HG03045 (cell line): ENCODE results near the gene ACTG2.
"Not testable (repeated sequence)": the region's sequence is repeated elsewhere in the genome, so short reads cannot be mapped to it uniquely, and the experiment has no call there.

ENCODE experiments used
- ATAC-seq: cut with Tn5 transposase; IDR thresholded peaks from one replicate; pipeline ENCODE4 v1.9.1; 2021; ENCODE audit warnings: mild to moderate bottlenecking, moderate library complexity; ENCODE audit not compliant: unreplicated experiment

Gene ACTG2

GRCh38 chr2:73891276-73891901 is 1.4 kb upstream of the ACTG2 start:
- ATAC-seq, result no peak

GRCh38 chr2:73893764-73894474 is 1.1 kb downstream of the ACTG2 start:
- ATAC-seq, result no peak

- no peak for ATAC-seq
Measured at GRCh38 chr2:73894475-73894850, 1.7 kb downstream of the ACTG2 start.

- no peak for ATAC-seq
Measured at GRCh38 chr2:73894877-73895276, 2.1 kb downstream of the ACTG2 start.

GRCh38 chr2:73895473-73895872 is 2.7 kb downstream of the ACTG2 start:
- ATAC-seq, result no peak

- ATAC-seq, result no peak
Measured at GRCh38 chr2:73896362-73897239, 3.8 kb downstream of the ACTG2 start.

GRCh38 chr2:73897240-73897583 is 4.4 kb downstream of the ACTG2 start:
- ATAC-seq, result no peak

- no peak for ATAC-seq
Measured at GRCh38 chr2:73897934-73898333, 5.1 kb downstream of the ACTG2 start.

- no peak for ATAC-seq
Measured at GRCh38 chr2:73899801-73900336, 7.1 kb downstream of the ACTG2 start.

GRCh38 chr2:73901143-73901542 is 8.3 kb downstream of the ACTG2 start:
- ATAC-seq, result no peak

- ATAC-seq, result no peak
Measured at GRCh38 chr2:73902284-73902683, 9.5 kb downstream of the ACTG2 start.

GRCh38 chr2:73903313-73903712 is 10.5 kb downstream of the ACTG2 start:
- ATAC-seq, result no peak

GRCh38 chr2:73903949-73904613 is 11.3 kb downstream of the ACTG2 start:
- not testable (repeated sequence) for ATAC-seq

- ATAC-seq, result no peak
Measured at GRCh38 chr2:73904952-73905351, 12.1 kb downstream of the ACTG2 start.

GRCh38 chr2:73906847-73907505 is 14.2 kb downstream of the ACTG2 start:
- no peak for ATAC-seq

GRCh38 chr2:73907840-73908452 is 15.1 kb downstream of the ACTG2 start:
- ATAC-seq, result no peak

GRCh38 chr2:73908689-73909652 is 16.2 kb downstream of the ACTG2 start:
- no peak for ATAC-seq

GRCh38 chr2:73910873-73911547 is 18.2 kb downstream of the ACTG2 start:
- ATAC-seq, result no peak
